HEK293T (cell line): ENCODE measurements around the gene UBALD2.

Experiments used
- BHLHE40 ChIP-seq: fragments of 450-650 bp; IDR thresholded peaks from 2 replicates; pipeline ENCODE4 v1.6.1; 2016; ENCODE audit warnings: mild to moderate bottlenecking, moderate library complexity, borderline replicate concordance
- FOXA1 ChIP-seq: fragments of 450-650 bp; IDR thresholded peaks from 2 replicates; pipeline ENCODE4 v1.6.1; 2016; ENCODE audit warnings: mild to moderate bottlenecking
- FOXK2 ChIP-seq: fragments of 450-650 bp; IDR thresholded peaks from 2 replicates; pipeline ENCODE4 v1.6.1; 2016; ENCODE audit warnings: mild to moderate bottlenecking
- FOXM1 ChIP-seq: fragments of 450-650 bp; IDR thresholded peaks from 2 replicates; pipeline ENCODE4 v1.6.1; 2017; ENCODE audit warnings: mild to moderate bottlenecking, borderline replicate concordance
- HDGF ChIP-seq: fragments of 450-650 bp; IDR thresholded peaks from 2 replicates; pipeline ENCODE4 v1.6.1; 2017; ENCODE audit warnings: antibody characterized with exemption, borderline replicate concordance
- L3MBTL2 ChIP-seq: fragments of 450-650 bp; conservative IDR thresholded peaks from 2 replicates; pipeline ENCODE4 v1.6.1; 2016; ENCODE audit warnings: mild to moderate bottlenecking
- SP1 ChIP-seq: fragments of 450-650 bp; IDR thresholded peaks from 2 replicates; pipeline ENCODE4 v1.6.1; 2017
- SUZ12 ChIP-seq: fragments of 450-650 bp; IDR thresholded peaks from 2 replicates; pipeline ENCODE4 v1.6.1; 2016; ENCODE audit warnings: mild to moderate bottlenecking
- TARDBP ChIP-seq: fragments of 450-650 bp; IDR thresholded peaks from 2 replicates; pipeline ENCODE4 v1.6.1; 2016
- ZNF384 ChIP-seq: fragments of 450-650 bp; IDR thresholded peaks from 2 replicates; pipeline ENCODE4 v1.6.1; 2016
- TF ChIP-seq, protein P1 (sequence below): fragments of 450-650 bp; IDR thresholded peaks from 2 replicates; pipeline ENCODE4 v1.6.1; 2016

DNA sequence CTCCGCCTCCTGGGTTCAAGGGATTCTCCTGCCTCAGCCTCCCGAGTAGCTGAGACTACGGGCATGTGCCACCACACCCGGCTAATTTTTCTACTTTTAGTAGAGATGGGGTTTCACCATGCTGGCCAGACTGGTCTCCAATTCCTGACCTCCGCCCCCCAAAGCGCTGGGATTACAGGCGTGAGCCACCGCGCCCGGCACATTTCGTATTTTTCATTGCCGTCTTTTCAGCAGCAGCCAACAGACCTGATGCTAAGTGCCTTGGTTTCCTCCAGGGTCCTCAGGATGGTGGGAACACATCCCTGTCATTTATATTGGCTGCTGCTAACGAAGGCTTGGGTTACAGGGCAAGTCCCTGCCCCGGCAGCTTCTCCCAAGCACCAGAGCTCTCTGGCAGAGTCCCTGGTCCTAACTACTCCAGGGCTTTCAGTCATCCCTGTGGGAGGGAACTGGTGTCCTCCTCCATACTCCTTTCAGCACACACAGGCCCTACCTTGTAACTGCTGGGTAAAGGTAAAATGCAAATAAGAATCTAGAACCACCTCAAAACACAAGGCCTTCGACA, 23.4 kb upstream of the UBALD2 start:
- TF ChIP-seq SP1 (no peak), HDGF (no peak), BHLHE40 (no peak), FOXM1 (no peak), FOXA1 (no peak), ZNF384 (no peak), L3MBTL2 (no peak), SUZ12 (no peak), TARDBP (no peak), FOXK2 (no peak)
- TF ChIP-seq, protein P1, sequence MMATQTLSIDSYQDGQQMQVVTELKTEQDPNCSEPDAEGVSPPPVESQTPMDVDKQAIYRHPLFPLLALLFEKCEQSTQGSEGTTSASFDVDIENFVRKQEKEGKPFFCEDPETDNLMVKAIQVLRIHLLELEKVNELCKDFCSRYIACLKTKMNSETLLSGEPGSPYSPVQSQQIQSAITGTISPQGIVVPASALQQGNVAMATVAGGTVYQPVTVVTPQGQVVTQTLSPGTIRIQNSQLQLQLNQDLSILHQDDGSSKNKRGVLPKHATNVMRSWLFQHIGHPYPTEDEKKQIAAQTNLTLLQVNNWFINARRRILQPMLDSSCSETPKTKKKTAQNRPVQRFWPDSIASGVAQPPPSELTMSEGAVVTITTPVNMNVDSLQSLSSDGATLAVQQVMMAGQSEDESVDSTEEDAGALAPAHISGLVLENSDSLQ, result no peak
